ENCODE results near the gene PIMREG.

PIMREG gene, protein sequence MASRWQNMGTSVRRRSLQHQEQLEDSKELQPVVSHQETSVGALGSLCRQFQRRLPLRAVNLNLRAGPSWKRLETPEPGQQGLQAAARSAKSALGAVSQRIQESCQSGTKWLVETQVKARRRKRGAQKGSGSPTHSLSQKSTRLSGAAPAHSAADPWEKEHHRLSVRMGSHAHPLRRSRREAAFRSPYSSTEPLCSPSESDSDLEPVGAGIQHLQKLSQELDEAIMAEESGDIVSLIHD

DNA sequence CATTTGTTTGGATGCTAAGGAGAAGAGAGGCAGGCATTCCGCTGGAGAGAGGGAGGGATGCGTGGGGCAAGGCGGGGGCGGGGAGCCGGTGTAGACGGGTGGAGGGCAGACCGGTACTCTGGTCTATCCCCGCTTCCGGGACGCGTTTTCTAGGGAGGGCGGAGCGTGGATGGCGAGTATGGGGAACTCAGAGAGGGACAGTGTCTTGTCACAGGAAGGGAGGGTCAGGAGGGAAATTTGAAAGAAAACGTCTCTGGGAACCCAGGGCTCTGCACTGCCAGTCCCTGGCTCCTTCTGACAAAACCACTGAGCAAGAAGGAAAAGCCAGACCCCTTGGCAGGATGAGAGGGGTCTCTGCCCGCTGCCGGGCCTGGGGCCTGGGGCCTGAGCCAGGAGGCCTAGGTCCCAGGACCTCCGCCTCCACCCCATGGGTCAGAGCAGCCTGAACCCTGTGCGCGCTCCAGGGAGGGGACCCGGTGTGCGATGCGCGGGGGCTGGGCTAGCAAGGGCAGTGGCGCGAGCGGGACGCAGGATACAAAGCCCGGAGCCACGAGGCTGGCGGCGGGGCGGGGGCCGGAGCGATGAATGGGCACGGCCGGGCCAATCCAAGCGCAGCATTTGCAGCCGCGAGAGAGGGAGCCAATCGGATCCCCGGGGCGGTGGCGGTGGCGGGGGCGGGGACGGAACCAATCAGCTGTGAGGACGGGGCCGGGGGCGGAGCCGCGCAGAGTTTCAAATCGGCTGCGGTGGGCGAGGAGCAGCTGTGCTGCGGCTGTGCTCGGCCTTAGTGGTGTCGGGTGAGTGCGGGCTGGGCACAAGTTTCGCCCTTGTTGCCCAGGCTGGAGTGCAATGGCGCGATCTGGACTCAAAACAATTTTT, at the start of gene PIMREG:
PIMREG (plus strand) TSS at position 764 of the 879 bp plus-strand sequence. CDS start 656 bp downstream, outside the sequence.
- DNase-seq (ENCODE audit: low read depth): peak; percentile 50

DNA sequence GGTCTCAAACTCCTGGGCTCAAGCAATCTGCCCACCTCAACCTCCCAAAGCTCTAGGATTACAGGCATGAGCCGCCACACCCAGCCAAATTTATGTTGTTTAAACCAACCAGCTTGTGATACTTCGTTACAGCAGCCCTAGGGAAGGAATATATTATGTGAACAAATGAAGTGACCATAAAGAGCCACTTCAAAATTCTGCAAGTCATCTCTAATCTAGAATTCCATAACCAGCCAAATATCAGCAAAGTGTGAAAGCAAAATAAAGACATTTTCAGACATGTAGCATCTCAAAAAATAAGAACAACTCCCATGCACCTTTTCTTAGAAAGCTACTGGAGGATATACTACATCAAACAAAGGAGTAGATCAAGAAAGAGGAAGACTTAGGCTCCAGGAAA, 45.3 kb upstream of the PIMREG start:
- no peak for DNase-seq (ENCODE audit: low read depth)

DNA sequence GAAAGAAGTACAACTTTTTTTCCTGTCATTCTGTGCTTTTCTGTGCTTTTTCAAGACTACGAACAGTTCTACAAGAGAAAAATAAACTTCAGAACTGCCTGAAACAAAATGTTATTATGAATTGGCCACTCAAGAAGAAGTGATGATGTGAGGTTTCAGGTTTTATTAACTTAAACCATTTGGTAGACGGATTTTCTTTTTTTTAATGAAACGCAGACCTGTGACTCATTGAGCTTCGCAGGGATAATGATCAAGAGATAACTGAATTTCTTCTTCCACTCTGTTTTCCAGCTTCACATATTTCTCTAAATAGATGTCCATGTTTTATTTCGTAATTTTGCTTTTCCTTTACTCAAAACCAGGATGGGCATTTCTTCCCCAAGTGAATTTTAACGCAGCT, 42.0 kb upstream of the PIMREG start:
- DNase-seq (ENCODE audit: low read depth): no peak

DNA sequence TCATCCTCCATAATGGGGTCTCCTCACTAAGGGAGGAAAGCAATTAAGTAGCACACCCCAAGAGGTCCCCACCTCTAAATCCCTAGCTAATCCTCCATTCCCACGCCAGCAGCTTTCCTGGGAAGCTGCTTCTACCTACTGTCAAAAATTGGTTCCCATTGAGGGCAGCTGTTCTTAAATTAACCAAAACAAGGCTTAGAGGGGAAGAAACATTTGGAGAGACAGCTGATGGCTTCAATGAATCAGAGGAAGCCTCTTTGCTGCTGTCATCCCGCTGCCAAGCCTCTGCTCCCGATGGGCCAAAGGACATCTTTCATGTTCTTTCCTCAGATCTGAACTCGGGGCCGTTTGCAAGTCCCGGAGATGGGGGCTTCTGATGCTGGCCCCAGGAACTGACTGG, 36.0 kb upstream of the PIMREG start:
- no peak for DNase-seq (ENCODE audit: low read depth)

DNA sequence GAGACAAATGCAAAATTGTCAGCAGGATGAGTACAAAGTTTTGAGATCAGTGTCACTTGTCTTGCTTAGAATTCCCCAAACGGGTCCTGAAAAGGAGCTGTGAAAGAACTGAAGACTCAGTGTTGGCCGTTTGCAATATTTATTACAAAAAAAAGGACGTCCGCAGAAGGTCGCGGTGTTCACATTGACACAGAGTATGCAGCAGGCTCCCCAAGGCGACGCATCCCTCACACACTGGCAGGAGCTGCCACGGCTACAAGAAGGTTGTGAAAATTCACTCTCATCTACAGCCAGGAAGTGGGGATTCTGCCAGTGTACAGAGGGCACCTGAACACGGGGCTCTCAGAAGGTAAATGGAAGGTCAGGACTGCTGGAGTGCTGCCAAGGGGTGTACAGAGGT, 35.5 kb upstream of the PIMREG start:
- no peak for DNase-seq (ENCODE audit: low read depth)

DNA sequence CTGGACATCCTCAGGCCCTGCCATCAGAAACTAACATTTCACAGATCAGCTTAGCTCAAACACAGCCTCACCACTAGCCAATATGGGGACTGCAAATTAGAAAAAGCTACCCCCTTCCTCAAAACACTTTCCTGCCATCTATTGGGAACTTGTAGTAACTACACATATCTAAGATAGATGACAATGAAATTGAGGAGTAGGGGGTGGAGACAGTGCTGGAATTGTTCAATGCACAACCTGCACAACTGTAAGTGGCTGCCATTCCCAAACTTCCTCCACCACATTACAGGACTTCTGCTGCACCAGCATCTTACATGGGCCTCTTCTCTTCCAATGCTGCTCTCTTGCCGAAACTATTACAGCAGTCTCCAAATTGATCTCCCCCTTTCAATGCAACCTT, 31.2 kb upstream of the PIMREG start:
- DNase-seq (ENCODE audit: low read depth): peak; percentile 36

DNA sequence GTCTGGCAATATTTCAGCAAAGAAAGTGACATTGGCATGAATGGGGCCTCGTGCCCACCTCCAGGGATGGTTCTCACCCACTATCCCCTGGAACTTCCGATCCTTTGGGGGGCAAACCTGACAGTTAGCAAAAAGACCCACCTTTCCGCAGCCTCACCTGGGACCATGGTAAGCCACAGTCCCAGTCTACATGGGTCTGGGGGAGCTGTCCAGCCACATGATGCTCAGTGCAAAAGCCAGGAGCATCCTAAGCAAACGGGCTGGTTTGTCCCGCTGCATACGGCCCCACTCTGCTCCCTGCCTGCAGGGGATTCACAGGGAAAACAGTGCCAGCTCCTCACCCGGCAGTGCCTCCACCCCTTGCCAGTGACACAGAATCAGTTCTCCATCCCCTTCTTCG, 28.6 kb upstream of the PIMREG start:
- no peak for DNase-seq (ENCODE audit: low read depth)

DNA sequence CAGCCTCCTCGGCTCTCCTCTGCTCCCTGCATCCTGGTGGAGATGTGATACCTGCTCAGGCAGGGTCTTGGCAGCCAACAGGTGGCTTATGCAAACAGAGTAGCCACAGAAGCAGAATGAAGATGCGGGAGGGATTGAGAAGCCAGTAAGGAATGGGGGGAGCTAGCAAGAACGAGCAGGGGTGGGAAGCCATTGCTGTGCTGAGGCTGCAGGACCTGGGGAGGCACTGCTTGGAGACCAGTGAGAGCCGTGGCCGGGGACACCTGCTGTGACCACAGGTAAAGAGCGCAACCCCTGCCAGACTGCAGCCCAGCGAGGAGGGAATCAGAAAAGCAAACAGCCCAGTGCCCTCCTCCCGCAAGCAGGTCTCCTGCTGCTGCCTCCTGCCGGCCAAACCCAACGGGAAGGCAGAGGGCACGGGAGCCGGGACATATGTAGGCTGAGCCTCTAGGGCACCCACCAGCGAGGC, 24.0 kb upstream of the PIMREG start:
- no peak for DNase-seq (ENCODE audit: low read depth)

DNA sequence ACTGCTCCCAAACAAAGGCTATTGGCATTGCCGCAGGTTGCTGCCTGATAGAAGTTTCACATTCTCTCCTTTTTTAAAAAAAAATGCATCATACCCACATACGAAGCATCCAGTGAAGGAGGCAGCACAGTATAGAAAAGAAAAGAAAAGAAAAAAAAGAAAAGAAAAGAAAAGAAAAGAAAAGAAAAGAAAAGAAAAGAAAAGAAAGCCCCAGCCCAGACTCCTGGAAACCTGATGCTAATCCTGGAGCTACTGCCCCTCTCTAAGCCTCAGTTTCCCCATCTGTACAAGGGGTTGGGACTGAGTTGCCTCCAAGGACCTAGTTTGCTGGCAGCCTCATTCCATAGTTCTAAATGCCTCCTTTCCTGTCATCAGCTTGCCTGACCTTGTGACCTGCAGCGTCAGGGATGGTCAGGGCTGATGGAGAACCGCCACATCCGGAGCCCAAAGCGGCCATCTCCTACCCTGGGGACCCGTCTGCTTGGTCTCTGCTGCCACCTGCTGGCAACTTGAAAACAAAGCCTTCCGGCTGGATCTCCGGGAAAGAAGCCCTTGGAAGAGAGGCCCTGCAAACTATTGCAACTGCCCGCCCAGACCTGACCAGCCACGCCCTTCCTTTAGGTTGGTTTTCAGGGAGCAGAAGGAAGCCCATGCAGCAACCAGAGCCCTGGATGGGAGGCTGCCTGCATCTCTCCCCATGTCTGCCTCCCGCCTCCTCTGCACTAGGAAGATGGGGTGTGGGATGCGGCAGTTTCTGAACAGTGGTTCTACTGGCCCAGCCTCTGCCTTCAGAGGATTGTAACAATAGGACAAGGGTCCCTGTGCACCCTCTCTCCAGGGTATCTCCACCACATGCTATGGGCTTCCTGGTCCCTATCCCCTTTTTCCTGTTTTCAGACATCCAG, 22.3 kb upstream of the PIMREG start:
- no peak for DNase-seq (ENCODE audit: low read depth)

DNA sequence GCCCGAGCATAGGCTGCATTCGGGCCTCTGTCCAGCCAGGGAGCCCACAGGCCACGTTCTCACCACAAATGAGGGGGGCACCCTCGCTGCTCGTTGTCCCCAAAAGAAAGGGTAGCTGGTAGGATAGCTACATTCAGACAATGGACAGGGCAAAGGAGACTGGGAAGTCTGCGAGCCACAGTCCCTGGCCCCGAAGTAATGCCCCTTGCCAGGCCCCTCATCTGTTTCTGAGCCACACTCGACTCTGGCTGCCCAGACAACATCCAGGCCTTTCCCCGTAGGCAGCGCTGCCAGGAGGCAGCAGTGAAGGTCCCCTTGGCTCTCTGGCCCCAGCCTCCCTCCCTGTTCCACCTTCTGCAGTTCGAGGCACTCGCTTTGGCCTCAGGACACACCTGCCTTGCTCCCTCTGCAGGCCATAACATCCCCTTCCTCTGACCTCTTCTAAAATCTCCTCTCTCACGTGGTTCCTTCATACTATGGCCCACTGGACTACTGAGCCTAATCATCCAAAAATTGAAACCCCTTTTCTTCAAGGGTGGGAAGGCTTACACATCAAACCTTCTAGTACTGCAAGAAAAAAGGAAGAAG, 21.5 kb upstream of the PIMREG start:
- DNase-seq (ENCODE audit: low read depth): no peak

DNA sequence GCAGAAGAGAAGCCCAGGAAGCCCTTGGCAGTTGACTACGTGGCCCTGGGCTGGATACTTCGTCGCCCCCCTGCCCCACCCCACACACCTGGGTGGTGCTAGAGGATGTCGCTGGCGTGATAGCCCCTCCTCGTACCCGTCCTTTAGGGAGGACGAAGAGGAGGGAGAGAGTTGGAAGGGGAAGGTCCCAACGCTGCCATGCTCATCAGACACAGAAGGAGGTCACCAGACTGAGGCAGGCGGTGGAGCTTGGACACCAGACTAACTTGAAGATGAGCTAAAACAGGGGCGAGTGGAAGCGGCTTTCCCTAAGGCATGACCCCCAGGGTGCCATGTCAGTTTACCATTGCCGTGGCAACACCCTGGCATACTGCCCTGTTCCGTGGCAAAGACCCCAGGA, 20.3 kb upstream of the PIMREG start:
- no peak for DNase-seq (ENCODE audit: low read depth)

DNA sequence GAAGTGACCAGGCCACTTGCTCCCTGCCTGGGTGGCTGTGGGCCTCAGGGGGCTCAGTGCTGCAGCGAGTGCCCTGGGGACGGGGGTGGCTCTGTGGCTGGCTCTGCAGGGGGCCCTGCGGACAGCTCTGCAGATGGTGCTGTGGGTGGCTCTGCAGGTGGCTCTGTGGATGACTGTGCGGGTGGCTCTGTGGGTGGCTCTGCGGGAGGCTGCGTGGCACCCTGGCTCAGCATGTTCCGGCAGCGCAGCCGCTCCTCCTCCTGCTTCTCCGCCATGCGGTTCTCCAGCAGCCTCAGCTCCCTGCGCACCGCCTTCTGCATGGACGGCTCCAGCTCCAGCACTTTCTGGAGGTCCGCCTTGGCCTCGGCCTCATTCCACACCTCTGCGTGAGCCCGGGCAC, 18.8 kb upstream of the PIMREG start:
- DNase-seq (ENCODE audit: low read depth): no peak

DNA sequence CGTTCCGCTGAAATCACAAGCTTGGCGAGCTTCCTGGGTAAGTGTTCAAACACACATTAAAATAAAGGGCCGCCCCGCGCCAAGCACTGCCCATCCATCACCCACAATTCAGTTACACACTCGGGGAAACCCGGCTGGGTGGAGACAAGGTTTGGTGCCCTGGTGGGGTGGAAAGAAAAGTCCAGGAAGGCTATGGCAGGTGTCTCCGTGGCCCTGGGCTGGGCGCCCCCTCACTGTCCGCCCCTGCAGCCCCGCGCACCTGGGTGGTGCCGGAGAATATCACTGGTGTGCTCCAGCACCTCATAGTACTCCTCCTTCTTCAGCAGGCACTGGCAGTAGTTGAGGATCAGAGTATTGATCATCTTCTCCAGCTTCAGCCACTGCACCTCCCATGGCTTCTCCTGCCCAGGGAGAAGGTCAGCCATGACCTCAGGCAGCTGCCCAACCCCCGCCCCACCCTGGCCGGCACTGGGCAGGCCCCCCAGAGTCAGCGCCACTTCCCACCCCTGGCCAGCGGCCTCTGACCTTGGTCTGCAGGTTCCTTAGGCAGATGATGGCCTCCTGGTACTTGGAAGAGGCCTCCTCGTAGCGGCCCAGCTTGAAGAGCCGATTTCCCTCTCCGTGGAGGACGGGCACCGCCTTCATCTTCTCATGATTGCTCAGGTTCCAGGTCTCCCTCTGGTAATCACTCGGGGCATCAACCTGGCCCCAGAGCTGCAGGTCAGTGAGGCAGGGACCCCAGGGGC, 17.7 kb upstream of the PIMREG start:
- DNase-seq (ENCODE audit: low read depth): no peak

DNA sequence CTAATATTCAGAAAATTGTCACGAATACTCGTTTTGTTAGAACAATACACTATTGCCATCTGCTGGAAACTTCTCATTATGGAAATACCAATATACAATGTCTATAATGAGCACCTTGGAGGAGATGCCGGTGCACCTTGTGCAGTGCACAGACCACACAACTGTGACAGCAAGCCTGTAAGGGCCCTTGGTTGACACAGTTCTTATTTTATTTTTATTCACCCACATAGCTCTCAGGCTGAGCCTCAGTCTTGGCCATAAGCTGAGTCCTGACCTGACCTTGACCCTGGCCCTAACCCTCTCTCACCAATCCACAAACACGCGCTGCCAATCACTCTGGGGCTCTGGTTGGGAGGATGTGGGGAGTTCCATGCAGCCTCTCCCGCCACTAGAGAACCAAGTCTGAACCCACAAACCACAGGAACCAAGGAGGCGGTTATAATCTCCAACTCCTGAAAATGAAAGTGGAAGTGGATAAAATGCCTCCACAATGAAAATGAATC, 16.9 kb upstream of the PIMREG start:
- DNase-seq (ENCODE audit: low read depth): peak; percentile 22

DNA sequence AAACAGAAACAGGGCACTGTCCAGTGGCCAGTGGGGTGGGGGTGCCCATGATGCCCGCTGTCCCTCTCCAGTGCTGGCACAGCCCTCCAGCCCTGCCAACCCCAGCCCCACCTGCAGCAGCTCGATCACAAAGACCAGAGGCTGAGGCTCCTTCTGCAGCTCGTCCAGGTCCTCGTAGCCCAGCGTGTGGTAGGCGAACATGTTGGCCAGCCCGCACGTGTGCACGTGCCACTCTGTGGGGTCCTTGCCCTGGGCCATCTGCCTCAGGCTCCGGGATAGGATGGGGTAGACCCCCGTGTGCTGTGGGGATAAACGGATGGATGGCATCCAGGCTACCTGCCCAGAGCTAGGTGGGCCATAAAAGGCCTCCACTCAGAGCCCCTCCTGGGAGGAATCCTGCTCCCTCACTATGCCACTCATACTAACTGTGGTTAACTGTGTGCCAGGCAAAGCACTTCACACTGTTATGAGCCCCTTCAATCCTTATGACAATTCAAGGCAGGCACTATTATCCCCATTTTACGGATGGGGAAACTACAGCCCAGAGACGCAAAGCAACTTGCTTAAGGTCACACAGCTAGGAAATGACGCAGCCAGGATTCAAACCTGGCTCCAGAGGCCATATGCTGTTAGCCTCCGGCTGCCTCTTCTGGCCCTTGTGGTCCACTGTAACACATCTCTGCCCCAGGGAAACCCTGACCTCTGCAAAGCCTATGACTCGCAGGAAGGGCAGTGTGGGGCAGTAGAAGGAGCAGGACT, 15.9 kb upstream of the PIMREG start:
- DNase-seq (ENCODE audit: low read depth): no peak

DNA sequence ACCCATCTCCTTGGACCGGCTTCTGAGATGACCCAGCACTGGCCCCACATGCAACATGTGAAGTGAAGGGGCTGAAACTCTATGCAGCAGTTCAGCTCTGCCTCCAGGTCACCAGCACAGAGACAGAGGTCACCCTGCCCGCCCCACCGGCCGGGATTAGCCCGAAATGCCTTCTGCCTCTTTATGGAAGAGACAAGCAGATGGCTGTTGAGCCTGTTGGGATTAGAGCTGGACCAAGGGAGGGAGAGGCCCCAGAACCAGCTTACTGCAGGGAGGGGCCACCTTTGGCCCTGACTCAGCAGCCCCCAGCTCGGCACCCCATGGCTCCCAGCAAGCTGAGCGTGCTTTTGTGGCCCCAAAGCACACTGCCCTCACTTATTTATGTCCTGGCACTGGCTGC, 15.0 kb upstream of the PIMREG start:
- DNase-seq (ENCODE audit: low read depth): no peak

DNA sequence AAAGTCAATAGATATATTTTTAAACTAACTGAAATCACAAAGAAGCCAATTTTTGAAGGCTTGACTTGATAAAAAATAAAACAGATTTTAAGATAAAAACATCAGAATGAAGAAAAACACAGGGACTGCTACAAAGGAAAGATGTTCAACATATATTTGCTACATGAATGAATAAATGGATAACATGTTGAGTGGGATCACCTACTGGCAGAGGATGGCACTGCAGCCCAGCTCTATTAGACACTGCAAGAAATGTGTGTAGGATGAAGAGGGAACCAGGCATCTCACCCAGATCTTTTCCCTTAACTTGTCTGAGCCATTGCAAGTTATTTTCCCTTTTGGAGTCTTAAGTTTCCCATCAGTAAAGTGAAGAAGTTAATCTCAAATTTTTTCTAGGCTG, 13.5 kb upstream of the PIMREG start:
- DNase-seq (ENCODE audit: low read depth): no peak

DNA sequence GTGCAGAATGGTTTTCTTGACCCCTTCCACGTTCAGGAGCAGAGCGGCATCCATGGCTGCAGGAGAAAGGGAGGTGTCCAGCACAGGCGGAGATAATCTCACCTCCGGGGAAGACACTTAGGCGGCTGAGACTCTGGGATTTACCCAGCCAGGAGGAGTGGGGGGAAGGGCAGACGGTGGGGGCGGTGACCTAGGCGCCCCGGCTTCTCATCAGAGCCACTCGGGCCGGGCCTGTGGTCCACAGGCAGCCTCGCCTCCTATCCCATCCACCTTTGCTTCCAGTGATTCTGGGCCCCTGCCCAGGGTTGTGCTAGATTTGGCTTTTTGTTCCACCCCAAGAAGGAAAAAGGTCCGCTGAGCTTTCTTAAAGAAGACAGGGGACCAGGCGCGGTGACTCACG, 9.2 kb upstream of the PIMREG start, which contains the start of gene AIPL1:
AIPL1 (minus strand) TSS at position 71 of the 400 bp plus-strand sequence; CDS start at position 54, 17 bp downstream.
- DNase-seq (ENCODE audit: low read depth): no peak

DNA sequence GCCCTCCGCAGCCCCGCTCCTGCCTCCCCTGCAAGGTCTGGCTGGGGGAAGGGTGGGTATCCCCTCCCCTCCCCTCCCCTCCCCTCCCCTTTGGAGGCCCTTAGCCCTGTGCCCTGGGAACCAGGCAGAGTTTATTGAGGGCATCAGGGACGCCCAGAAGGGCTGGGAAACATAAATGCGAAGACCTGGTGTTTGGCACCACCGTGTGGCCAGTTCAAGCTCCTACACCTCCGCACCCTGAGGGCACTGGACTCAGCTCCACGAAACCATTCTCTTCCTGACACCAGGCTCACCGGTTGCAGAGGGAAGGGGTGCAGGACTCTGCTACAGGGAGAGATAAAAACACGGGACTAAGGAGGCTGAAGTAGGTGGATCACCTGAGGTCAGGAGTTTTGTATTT, 8.3 kb upstream of the PIMREG start:
- DNase-seq (ENCODE audit: low read depth): no peak

DNA sequence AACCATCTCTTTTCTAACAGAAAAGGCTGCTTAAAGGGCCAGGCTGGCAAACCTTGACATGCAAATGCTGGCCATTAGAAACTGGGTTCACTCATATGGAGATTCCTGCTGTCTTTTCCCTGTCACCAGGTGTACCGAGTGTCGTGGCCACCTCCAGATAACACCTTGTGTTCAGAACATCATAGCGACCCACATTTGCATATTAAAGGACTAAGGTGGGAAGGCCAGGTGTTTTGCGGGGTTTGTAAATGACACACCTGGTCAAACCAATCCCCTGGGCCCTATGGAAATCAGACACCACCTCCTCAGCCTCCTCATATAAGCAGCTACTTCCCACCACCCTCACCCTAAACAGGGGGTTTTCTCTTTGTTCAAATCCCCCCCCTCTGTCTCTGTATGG, 6.8 kb upstream of the PIMREG start:
- DNase-seq (ENCODE audit: low read depth): no peak
